ENCODE measurements around the gene SLCO1B3. TPM values are rescaled to one million over a fixed set of nuclear protein-coding genes. Genes with fewer than 3 reads are reported as not detected.

SLCO1B3 gene
- total RNA-seq, 4 donors from 2014 or later, result 0.35 TPM; not detected in 3

DNA sequence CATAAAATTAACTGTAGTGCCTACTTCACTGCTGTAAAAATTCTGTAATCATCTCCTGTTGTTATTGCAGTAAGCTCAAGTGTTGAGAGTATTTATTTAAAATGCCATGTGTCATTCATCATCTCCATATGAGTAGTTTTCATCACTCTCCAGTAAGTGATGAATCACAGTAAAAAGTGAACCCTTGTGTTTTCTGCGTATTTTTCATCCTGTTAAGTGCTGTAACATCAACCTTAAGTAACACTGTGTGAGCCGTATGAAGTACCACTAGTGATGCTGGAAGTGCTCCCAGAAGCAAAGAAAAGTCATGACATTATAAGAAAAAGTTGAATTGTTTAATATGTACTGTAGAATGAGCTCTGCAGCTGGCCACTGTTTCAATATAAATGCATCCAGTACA, 55.4 kb downstream of the SLCO1B3 start:
- WGBS, 2 donors (ENCODE audit: low coverage in 1 of 2), result 10 to 19% methylated on average over 2 of the region's 2 CpGs
- H3K36me3 ChIP-seq, result no peaks in the 10 kb centered on the region
- no peaks in the 10 kb centered on the region for H3K4me1 ChIP-seq
- H3K9me3 ChIP-seq, result no peaks in the 10 kb centered on the region
- no peaks in the 10 kb centered on the region for H3K27me3 ChIP-seq
- no peak for ATAC-seq
- H3K4me3 ChIP-seq, result no peak overlapping the region
- no peak overlapping the region for H3K27ac ChIP-seq
- TF ChIP-seq, protein P1, sequence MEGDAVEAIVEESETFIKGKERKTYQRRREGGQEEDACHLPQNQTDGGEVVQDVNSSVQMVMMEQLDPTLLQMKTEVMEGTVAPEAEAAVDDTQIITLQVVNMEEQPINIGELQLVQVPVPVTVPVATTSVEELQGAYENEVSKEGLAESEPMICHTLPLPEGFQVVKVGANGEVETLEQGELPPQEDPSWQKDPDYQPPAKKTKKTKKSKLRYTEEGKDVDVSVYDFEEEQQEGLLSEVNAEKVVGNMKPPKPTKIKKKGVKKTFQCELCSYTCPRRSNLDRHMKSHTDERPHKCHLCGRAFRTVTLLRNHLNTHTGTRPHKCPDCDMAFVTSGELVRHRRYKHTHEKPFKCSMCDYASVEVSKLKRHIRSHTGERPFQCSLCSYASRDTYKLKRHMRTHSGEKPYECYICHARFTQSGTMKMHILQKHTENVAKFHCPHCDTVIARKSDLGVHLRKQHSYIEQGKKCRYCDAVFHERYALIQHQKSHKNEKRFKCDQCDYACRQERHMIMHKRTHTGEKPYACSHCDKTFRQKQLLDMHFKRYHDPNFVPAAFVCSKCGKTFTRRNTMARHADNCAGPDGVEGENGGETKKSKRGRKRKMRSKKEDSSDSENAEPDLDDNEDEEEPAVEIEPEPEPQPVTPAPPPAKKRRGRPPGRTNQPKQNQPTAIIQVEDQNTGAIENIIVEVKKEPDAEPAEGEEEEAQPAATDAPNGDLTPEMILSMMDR (IDR thresholded peaks at IDR 0.05), result no peak
- TF ChIP-seq EP300 (IDR thresholded peaks at IDR 0.05) (no peak), POLR2AphosphoS5 (IDR thresholded peaks at IDR 0.05) (no peak), POLR2A (IDR thresholded peaks at IDR 0.05) (no peak)

DNA sequence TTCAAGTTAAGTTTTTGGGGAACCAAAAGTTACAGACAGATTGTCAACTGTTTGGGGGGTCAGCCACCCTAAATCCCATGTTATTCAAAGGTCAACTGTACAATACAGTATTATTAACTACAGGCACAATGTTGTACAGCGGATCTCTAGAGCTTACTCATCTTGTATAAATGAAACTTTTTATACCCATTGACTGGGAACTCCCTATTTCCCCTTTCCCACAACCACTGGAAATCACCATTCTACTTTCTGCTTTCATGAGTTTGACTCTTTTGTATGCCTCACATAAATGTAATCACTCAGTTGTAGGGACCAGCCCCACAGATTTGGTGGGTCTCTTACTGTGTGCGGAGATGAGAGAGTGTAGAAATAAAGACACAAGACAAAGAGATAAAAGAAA, 57.8 kb downstream of the SLCO1B3 start:
- Histone ChIP-seq H3K4me1 (no peaks in the 10 kb centered on the region), H3K4me3 (no peak overlapping the region), H3K27ac (no peak overlapping the region), H3K9me3 (no peaks in the 10 kb centered on the region), H3K27me3 (no peaks in the 10 kb centered on the region), H3K36me3 (no peaks in the 10 kb centered on the region)
- WGBS, 2 donors (ENCODE audit: low coverage in 1 of 2), result 93 to 100% methylated on average over 1 of the region's 2 CpGs
- TF ChIP-seq POLR2AphosphoS5 (IDR thresholded peaks at IDR 0.05), result no peak
- TF ChIP-seq EP300 (IDR thresholded peaks at IDR 0.05), result no peak
- TF ChIP-seq, protein P1 (IDR thresholded peaks at IDR 0.05), result no peak
- no peak for TF ChIP-seq POLR2A (IDR thresholded peaks at IDR 0.05)
- no peak for ATAC-seq

DNA sequence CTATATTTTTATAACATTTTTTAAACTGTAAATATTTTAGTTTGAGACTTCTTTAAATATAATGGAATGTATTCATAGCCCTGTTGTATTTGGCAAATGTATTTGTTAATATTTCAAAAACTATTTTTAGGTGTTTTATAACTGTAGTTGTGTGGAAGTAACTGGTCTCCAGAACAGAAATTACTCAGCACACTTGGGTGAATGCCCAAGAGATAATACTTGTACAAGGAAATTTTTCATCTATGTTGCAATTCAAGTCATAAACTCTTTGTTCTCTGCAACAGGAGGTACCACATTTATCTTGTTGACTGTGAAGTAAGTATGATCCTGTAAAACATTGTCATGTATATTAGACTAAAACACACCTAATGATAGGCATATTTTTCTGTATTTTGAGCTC, 72.8 kb downstream of the SLCO1B3 start:
- Histone ChIP-seq H3K27me3 (no peaks in the 10 kb centered on the region), H3K27ac (peak overlapping the region in 2 of 4 donors; percentile 65 to 68), H3K9me3 (peaks cover 0 to under 1% (median 0%) of the 10 kb centered on the region in 3 donors), H3K4me3 (no peak overlapping the region), H3K36me3 (no peaks in the 10 kb centered on the region), H3K4me1 (peaks cover 0 to 24% (median 0%) of the 10 kb centered on the region in 3 donors)
- TF ChIP-seq EP300 (IDR thresholded peaks at IDR 0.05) (no peak), POLR2A (IDR thresholded peaks at IDR 0.05) (no peak), POLR2AphosphoS5 (IDR thresholded peaks at IDR 0.05) (no peak)
- TF ChIP-seq, protein P1 (IDR thresholded peaks at IDR 0.05), result no peak
- ATAC-seq, result peak; percentile 78

DNA sequence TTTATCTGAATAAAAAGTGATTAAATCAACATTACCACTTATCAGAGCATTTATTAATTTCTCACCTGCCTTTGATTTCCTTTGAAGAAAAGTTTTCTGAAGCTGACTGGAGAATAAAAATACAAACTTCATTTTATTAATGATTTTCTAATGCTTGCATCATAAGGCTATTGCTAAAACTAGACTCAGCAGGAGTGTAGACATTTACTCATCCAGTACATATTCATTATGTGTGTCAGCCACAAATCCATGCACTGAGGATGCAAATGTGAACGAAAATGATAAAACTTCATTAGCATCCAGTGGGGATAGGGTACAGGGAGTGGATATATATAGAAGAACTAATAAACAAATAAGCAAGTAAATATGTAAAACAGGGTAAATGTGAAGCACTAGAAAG, 74.6 kb downstream of the SLCO1B3 start:
- Histone ChIP-seq H3K36me3 (no peaks in the 10 kb centered on the region), H3K9me3 (peaks cover 0 to 8% (median 0%) of the 10 kb centered on the region in 3 donors), H3K4me3 (no peak overlapping the region), H3K27me3 (no peaks in the 10 kb centered on the region), H3K27ac (no peak overlapping the region), H3K4me1 (peaks cover 0 to 24% (median 0%) of the 10 kb centered on the region in 3 donors)
- 17 to 40% methylated on average over 1 of the region's 1 CpG for WGBS, 2 donors (ENCODE audit: low coverage in 1 of 2)
- no peak for ATAC-seq
- TF ChIP-seq, protein P1 (IDR thresholded peaks at IDR 0.05), result no peak
- TF ChIP-seq POLR2AphosphoS5 (IDR thresholded peaks at IDR 0.05) (no peak), POLR2A (IDR thresholded peaks at IDR 0.05) (no peak), EP300 (IDR thresholded peaks at IDR 0.05) (no peak)

DNA sequence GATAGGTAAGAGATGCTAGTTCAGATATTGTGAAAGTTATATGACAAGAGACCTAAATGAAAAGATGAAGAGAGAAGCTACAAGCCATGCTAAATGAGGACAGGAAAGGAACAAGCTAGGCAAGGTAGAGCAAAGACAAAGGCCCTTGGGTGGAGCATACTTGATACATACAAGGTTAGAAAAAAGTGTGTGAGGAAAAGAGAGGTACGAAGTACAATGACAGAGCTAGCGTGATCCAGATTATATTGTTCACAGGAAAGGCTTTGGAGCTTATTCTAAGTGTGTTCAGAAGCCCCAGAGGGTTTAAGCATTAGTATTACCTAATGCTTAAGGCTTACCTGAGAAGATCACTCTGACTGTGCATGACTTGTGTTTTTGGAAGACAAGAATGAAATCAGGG, 75.0 kb downstream of the SLCO1B3 start:
- Histone ChIP-seq H3K9me3 (peaks cover 0 to 8% (median 0%) of the 10 kb centered on the region in 3 donors), H3K27ac (no peak overlapping the region), H3K4me1 (peaks cover 0 to 24% (median 0%) of the 10 kb centered on the region in 3 donors), H3K36me3 (no peaks in the 10 kb centered on the region), H3K27me3 (no peaks in the 10 kb centered on the region), H3K4me3 (no peak overlapping the region)
- ATAC-seq, result no peak
- whole genome bisulfite sequencing, 2 donors (ENCODE audit: low coverage in 1 of 2), result 79 to 100% methylated on average over 1 to 2 of the region's 2 CpGs
- TF ChIP-seq POLR2A (IDR thresholded peaks at IDR 0.05) (no peak), POLR2AphosphoS5 (IDR thresholded peaks at IDR 0.05) (no peak), EP300 (IDR thresholded peaks at IDR 0.05) (no peak)
- TF ChIP-seq, protein P1 (IDR thresholded peaks at IDR 0.05), result no peak
